HG02571 (cell line): ENCODE measurements around the gene ZNF695.
A peak's percentile ranks its signal among the peaks of the same experiment; 100 is the strongest.
"Not testable (repeated sequence)": the region's sequence is repeated elsewhere in the genome, so short reads cannot be mapped to it uniquely, and the experiment has no call there.

Experiments
- ATAC-seq: cut with Tn5 transposase; IDR thresholded peaks from one replicate; pipeline ENCODE4 v1.9.1; 2021; ENCODE audit warnings: mild to moderate bottlenecking, moderate library complexity; ENCODE audit not compliant: unreplicated experiment

The ZNF695 gene

DNA sequence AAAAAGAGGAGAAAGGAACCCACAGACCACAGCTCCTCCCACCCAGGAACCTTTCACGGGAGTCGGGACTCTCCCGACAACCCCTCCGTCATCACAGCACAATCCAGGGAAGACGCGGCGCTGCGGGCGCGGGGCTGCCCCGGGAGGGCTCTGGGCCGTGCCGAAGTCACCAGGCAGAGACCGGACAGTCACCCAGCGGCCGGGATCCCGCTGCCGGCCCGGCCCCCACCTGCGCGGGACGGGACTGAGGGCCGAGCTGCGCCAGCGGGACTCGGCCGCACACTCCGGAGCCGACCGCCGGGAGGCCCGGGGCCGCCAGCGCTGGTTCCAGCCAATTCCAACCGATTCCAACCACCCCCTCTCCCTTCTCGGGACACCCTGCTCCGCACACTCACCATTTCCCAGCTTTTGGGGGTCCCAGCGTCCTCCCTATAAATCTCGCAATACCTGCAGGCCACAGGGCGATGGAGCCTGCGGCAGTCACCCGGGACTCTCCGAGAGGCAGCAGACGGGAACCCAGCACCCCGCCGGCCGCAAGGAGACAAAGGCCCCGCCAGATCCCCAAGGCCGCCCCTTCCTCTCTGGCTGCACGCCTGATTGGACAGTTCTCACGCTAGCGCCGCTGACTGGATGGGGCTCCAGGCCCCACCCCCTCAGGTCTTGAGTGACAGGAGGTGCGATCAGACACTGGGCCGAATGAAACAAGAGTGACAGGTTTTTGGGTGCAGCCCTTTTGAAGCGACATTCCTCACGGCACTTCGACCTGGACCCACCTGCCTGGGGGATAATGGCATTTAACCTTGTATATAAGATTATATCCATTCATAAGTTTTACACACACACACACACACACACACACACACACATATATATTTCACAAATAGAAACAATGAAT lies at the start of gene ZNF695:
Gene ZNF695, minus strand, starts transcription at position 547 of the 895 bp plus-strand sequence. Its CDS starts 149 bp downstream, at position 398.
- ATAC-seq: peak; percentile 99

DNA sequence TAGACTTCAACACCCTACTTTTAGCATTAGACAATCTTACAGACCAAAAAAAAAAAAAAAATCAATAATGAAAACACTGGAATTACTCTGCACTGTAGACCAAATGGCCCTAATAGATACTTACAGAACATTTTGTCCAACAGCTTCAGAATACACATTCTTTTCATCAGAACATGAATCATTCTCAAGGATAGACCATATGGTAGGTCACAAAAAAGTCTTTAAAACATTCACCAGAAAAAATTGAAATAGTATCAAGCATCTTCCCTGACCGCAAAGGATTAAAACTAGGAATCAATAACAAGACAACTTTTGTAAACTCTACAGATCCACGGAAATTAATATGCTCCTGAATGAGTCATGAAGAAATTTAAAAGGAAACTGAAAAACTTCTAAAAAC lies 48.2 kb upstream of the ZNF695 start:
- no peak for ATAC-seq

DNA sequence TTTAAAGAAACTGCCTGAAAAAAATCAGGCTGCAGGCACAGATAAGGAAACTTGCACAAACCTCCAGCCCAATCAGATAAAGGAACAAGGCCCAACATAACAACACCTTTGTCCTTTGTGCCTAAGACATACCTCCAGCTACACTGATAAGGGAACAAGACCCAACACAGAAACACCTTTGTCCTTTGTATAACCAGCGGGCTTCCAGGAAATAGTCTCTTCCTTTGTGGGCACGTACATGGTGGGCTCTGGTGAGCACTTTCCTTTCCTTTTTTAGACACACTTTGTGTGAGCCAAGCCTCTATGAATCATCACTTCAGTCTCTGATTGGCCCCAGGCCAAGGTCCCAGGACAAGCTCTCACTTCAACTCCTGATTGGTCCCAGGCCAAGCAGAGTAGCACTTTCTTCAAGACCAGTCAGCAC lies 47.1 kb upstream of the ZNF695 start:
- no peak for ATAC-seq

DNA sequence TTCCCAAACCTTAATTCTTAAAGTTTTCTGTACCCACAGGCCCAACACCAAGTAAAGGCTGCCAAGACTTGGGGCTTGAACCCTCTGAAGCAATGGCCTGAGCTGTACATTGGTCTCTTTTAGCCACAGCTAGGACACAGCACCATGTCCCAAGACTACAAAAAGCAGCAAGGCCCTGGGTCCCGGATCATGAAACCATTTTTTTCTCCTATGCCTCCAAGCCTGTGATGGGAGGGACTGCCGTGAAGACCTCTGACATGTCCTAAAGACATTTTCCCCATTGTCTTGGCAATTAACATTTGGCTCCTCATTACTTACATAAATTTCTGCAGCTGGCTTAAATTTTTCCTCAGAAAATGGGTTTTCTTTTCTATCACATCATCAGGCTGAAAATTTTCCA lies 39.8 kb upstream of the ZNF695 start:
- no peak for ATAC-seq

DNA sequence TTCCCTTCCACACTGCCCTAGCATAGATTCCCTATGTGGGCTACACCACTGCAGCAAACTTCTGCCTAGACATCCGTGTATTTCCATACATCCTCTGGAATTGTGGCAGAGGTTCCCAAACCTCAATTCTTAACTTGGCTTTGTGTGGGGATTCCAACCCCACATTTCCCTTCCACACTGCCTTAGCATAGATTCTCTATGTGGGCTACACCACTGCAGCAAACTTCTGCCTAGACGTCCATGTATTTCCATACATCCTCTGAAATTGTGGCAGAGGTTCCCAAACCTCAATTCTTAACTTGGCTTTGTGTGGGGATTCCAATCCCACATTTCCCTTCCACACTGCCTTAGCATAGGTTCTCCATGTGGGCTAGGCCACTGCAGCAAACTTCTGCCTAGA lies 39.4 kb upstream of the ZNF695 start:
- ATAC-seq: no peak

DNA sequence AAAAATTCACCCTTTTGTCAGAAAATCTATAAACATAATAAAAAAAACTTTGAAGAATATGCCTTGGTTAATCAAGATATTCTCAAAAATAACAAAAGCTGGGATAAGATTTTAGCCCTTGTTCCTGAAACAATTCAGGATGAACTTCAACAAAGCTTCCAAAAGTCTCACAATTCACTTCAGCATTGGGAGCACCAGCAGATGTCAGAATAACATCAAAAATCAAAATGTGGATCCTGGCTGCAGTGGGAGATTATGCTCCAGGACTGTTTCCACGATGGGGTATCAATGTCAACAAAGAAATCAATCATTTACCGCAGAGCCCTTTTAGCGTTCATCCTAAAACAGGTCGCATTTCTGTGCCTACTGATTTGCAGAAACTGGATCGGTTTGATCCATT lies 35.5 kb upstream of the ZNF695 start:
- no peak for ATAC-seq

DNA sequence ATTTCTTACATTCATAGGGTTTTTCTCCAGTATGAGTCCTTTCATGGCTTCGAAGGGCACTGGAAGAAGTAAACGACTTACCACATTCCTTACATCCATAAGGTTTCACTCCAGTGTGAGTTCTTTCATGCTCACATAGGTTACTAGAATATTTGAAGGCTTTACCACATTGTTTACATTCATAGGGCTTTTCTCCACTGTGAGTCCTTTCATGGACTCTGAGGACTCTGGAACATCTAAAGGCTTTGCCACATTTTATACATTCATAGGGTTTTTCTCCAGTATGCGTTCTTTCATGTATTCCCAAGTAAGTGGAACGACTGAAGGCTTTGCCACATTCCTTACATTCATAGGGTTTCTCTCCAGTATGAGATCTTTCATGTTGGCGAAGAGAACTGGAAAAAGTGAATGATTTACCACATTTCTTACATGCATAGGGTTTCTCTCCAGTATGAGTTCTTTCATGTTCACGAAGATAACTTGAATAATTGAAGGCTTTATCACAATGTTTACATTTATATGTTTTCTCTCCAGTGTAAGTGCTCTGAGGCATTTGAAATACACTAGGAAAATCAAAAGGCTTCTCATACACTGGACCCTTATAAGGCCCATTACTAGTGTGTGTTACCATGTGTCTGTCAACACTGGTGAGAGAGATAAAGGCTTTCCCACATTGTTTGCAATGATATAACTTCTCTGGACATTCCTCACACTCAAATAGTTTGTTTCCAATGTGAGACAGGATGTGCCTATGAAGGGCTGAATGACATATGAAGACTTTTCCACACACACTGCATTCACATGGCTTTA lies 29.9 kb upstream of the ZNF695 start:
- ATAC-seq: no peak

DNA sequence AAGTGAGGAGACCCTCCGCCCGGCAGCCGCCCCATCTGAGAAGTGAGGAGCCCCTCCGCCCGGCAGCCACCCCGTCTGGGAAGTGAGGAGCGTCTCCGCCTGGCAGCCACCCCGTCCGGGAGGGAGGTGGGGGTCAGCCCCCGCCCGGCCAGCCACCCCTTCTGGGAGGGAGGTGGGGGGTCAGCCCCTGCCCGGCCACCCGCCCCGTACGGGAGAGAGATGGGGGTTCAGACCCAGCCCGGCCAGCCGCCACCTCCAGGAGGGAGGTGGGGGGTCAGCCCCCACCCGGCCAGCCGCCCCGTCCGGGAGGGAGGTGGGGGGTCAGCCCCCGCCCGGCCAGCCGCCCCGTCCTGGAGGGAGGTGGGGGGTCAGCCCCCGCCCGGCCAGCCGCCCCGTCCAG lies 24.4 kb upstream of the ZNF695 start:
- ATAC-seq: not testable (repeated sequence)

DNA sequence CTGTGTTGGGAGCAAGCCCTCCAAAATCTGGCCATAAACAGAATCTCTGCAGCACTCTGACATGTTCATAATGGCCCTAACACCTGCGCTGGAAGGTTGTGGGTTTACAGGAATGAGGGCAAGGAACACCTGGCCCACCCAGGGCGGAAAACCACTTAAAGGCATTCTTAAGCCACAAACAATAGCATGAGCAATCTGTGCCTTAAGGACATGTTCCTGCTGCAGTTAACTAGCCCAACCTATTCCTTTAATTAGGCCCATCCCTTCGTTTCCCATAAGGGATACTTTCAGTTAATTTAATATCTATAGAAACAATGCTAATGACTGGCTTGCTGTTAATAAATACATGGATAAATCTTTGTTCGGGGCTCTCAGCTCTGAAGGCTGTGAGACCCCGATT lies 16.8 kb upstream of the ZNF695 start:
- ATAC-seq: not testable (repeated sequence)

DNA sequence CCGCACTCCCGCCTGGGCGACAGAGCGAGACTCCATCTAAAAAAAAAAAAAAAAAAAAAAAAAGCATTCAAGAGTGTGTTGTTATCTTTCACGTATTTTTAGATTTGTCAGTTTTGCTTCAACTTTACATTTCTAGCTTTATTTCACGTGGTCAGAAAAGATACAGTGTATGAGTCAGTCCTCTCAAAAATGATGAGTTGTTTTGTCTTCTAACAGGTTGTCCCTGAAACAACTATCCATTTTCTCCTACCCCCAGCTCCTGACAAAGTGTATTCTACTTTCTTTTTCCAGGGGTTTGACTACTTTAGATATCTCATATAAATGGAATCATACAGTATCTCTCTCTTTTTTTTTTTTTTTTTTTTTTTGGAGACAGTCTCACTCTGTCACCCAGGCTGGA lies 5.5 kb upstream of the ZNF695 start:
- ATAC-seq: no peak

DNA sequence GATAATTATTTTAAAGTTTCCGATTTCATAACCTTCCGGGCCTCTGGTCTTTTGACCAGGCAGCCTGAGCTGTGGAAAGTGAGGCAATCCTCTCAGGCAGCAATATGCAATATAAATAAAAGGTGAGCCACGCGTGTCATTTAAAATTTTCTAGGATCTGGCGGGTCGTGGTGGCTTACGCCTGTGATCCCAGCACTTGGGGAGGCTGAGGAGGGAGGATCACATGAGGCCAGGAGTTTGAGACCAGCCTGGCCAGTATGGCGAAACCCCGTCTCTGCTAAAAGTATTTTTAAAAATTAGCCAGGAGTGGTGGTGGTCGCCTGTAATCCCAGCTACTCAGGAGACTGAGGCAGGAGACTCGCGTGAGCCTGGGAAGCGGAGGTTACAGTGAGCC lies 546 bp upstream of the ZNF695 start:
- no peak for ATAC-seq

DNA sequence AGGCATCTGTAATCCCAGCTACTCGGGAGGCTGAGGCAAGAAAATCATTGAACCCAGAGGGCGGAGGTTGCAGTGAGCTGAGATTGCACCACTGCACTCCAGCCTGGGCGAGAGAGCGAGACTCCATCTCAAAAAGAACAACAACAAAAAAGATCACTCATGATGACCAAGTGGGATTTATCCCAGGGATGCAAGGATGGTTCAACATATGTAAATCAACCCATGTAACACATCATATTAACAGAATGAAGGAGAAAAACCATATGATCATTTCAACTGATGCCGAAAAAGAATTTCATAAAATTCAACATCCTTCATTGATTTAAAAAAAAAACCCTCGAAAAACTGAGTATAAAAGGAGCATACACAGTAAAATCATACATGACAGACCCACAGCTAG lies 3.8 kb downstream of the ZNF695 start:
- not testable (repeated sequence) for ATAC-seq

DNA sequence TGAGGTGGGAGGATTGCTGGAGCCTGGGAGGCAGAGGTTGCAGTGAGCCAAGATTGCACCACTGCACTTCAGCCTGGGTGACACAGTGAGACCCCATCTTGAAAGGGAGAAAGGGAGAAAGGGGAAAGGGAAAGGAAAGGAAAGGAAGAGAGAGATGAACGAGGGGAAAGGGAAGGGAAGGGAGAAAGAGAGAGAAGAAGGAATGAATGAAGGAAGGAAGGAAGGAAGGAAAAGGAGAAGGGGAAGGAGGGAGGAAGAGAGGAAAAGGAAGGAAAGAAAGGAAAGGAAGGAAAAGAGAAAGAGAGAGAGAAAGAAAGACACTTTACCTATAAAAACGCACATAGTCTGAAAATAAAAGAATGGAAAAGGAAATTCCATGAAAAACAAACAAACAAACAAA lies 18.0 kb downstream of the ZNF695 start:
- ATAC-seq: no peak

DNA sequence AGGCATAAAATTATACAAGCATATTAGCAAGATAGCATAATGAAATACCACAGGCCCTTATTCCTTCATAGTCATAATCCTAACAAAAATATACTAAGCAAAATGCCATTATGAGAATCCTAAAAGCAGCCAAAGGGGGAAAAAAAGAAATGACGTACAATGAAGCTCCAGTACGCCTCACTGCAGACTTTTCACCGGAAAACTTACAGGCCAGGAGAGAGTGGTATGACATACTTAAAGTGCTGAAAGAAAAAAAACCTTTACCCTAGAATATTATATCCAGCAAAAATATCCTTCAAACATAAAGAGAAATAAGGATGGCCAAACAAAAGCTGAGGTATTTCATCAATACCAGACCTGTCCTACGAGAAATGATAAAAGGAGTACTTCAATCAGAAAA lies 19.5 kb downstream of the ZNF695 start:
- ATAC-seq: no peak

DNA sequence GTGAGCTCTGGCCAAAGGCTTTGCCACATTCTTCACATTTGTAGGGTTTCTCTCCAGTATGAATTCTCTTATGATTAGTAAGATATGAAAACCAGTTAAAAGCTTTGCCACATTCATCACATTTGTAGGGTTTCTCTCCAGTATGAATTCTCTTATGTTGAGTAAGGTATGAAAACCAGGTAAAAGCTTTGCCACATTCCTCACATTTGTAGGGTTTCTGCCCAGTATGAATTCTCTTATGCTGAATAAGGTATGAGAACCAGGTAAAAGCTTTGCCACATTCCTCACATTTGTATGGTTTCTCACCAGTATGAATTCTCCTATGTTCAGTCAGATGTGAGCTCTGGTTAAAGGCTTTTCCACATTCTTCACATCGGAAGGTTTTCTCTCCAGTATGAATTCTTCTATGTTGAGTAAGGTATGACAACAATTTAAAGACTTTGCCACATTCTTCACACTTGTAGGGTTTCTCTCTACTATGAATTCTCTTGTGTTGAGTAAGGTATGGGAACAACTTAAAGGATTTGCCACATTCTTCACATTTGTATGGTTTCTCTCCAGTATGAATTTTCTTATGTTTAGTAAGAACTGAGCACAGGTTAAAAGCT lies 20.7 kb downstream of the ZNF695 start:
- ATAC-seq: no peak

DNA sequence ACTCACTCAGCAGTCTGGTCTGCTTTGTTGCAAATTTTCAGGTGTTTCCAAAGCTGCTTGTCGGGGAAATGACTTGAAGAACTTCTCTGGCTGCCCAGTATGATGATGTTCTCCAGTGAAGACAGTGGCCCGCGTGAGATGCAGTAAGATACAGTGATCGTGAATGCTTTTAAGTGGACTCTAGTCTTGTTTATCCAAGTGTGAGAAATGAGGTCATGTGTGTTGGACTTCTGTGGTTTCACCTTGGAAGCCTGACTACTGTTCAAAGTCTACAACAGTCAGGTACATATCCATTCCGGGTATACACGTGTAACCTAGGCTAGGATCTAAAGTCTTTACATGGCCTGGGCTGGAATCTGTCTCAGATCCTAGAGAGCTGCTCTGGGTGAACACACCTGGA lies 29.1 kb downstream of the ZNF695 start:
- no peak for ATAC-seq

DNA sequence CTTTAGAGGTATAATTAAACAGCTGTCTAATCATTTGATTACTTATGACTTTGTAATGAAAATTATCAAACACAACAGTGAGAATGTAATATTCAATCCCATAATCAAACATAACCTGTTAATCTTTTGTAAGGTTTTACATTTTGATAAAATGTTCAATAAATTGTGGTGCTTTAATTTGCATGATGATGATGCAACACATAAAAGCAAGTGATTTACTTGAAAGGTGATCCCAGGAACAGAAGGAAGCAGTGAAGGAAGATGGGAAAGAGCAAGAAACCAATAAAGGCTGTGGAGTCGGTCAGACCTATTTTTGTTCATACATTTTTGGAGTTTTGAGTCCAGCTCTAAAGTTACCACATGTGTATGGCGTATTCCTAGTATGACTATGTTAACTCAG lies 29.6 kb downstream of the ZNF695 start:
- ATAC-seq: no peak

DNA sequence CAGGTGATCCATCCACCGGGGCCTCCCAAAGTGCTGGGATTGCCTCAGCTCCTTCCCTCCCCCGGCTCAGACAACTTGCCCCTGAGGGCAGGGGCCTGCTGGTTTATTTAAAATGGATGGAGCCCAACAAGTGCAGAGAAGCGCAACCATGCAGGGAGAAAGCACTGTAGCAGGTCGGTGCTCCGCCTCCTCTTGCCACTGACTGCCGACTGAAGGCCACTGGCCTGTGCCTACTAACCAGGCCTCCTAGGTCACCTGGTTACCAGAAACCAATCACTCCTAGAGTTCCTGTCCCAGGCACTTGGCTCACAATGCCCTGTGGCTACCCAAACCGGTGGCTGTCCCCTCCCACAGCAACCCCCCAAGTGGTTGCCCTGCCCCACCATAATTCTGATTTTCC lies 35.9 kb downstream of the ZNF695 start:
- no peak for ATAC-seq

DNA sequence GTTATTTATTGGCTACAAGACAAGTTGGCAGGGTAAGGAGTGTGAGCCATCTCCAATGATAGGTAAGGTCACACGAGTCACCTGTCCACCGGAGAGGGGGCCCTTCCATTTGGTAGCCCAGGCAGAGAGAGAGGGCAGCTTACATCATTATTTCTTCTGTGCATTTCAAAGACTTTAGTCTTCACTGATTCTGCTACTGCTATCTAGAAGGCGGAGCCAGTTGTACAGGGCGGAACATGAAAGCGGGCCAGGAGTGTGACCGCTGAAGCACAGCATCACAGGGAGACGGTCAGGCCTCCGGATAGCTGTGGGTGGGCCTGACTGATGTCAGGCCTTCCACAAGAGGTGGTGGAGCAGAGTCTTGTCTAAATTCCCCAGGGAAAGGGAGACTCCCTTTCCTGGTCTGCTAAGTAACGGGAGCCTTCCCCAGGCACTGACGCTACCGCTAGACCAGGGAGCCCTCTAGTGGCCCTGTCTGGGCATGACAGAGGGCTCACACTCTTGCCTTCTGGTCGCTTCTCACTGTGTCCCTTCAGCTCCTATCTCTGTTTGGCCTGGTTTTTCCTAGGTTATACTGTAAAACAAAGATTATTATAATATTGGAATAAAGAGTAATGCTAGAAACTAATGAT lies 36.7 kb downstream of the ZNF695 start:
- no peak for ATAC-seq

DNA sequence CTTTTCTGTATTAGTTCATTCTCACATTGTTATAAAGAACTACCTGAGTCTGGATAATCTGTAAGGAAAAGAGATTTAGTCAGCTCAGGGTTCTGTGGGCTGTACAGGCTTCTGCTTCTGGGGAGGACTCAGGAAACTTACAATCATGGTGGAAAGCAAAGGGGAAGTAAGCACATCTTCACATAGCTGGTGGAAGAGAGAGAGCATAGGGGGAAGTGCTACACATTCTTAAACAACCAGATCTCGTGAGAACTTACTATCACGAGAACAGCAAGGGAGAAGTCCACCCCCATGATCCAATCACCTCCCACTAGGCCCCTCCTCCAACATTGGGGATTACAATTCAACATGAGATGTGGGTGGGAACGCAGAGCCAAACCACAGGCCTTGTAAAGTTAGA lies 38.2 kb downstream of the ZNF695 start:
- ATAC-seq: no peak

DNA sequence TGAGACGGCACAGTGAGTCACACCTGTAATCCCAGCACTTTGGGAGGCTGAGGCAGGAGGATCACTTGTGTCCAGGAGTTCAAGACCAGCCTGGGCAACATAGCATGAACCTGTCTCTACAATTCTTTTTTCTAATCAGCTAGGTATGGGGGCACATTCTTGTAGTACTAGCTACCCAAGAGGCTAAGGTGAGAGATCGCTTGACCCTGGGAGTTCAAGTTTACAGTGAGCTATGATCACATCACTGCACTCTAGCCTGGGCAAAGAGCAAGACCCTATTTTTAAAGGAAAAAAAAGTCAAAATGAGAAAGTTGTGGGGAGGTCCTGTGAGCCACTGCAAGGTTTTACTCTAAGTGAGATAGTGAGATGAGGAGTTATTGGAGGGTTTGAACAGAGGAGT lies 41.4 kb downstream of the ZNF695 start:
- ATAC-seq: no peak
